Lung (tissue), 12 donors: ENCODE results near the gene ENPP4. TPM values are rescaled to one million over a fixed set of nuclear protein-coding genes. Genes with fewer than 3 reads are reported as not detected.

Experiments
- ATAC-seq: fragments of 200-7000 bp; cut with Tn5 transposase; one replicate; pipeline ENCODE4 v1.9.1; 2020; ENCODE audit warnings: moderate number of reproducible peaks; ENCODE audit not compliant: insufficient read depth, low FRiP score
- DNase-seq, 3 donors: peaks; one replicate each; pipeline ENCODE4 v3.0.0-alpha.2; 2013 to 2017
- H3K27ac ChIP-seq, 2 donors: one replicate each; pipeline ENCODE4 v1.5.1; 2013; ENCODE audit warnings: mild to moderate bottlenecking in 2 of 2, moderate library complexity in 2 of 2, control low read depth in 1 of 2, inconsistent platforms in 1 of 2, low read depth in 1 of 2, low read length in 1 of 2
- H3K27me3 ChIP-seq, 3 donors: one replicate each; pipeline ENCODE4 v1.5.1; 2013; ENCODE audit warnings: low read length in 2 of 3; ENCODE audit not compliant: control insufficient read depth in 3 of 3, insufficient read depth in 3 of 3
- H3K36me3 ChIP-seq, 4 donors: one replicate each; pipeline ENCODE4 v1.5.1; 2013; ENCODE audit warnings: low read length in 4 of 4, mild to moderate bottlenecking in 1 of 4, moderate library complexity in 1 of 4; ENCODE audit not compliant: control insufficient read depth in 4 of 4, insufficient read depth in 4 of 4
- H3K4me1 ChIP-seq, 5 donors: one replicate each; pipeline ENCODE4 v1.5.1; 2013; ENCODE audit warnings: low read length in 5 of 5, mild to moderate bottlenecking in 2 of 5, moderate library complexity in 1 of 5; ENCODE audit not compliant: control insufficient read depth in 5 of 5, insufficient read depth in 5 of 5
- H3K4me3 ChIP-seq: one replicate; pipeline ENCODE4 v1.5.1; 2013; ENCODE audit warnings: mild to moderate bottlenecking, control low read depth, moderate library complexity
- H3K9ac ChIP-seq, 2 donors: one replicate each; pipeline ENCODE4 v1.5.1; 2013; ENCODE audit warnings: low read length in 2 of 2, control low read depth in 1 of 2; ENCODE audit not compliant: insufficient read depth in 1 of 2
- H3K9me3 ChIP-seq, 4 donors: one replicate each; pipeline ENCODE4 v1.5.1; 2013; ENCODE audit warnings: low read length in 3 of 4, mild to moderate bottlenecking in 1 of 4, moderate library complexity in 1 of 4; ENCODE audit not compliant: control insufficient read depth in 4 of 4, insufficient read depth in 3 of 4
- CTCF ChIP-seq: IDR thresholded peaks from 2 replicates; pipeline ENCODE4 v1.5.1; 2012; ENCODE audit warnings: mild to moderate bottlenecking; ENCODE audit errors: control extremely low read depth, extremely low read depth
- WGBS, 2 donors: extraction: QIAGEN DNeasy Blood & Tissue Kit; methylation state at CpG; one replicate each; pipeline ENCODE4 v1.1.7; 2013; 5-methylcytosine and 5-hydroxymethylcytosine counted together
- polyA plus RNA-seq, 2 donors: library from polyadenylated mRNA; stranded (reverse); fragments of 200-250 nt; gene quantifications; one replicate each; pipeline ENCODE4 v1.2.1, GENCODE V29; 2013
- total RNA-seq, 2 donors: library from RNA; depleted of rRNA in 1 of 2; stranded (reverse); fragments of >200 nt in 1 of 2; gene quantifications; one replicate each; pipeline ENCODE4 v1.2.1, GENCODE V29; 2014 to 2021
- donor health status: control.
- donor health status: control.
- donor health status: Bipolar disorder and iron deficiency.
- donor health status: healthy.
- donor health status: DM: yes; HTN: yes; CAD: no.

The ENPP4 gene
- total and polyA plus RNA-seq, 4 donors = 6.8 to 30.5 (median 22.8) TPM

- no peaks in the 10 kb centered on the region for H3K4me1 ChIP-seq
- ATAC-seq (no peak), DNase-seq (peak; percentile 44 to 77 (median 67))
- H3K9ac ChIP-seq = no peak overlapping the region
- peaks cover 0 to 8% (median under 1%) of the 10 kb centered on the region in 4 donors for H3K9me3 ChIP-seq
- WGBS, 2 donors = 38 to 40% methylated on average over 10 of the region's 10 CpGs
- peak; percentile 69 for TF ChIP-seq CTCF
- H3K27me3 ChIP-seq = no peaks in the 10 kb centered on the region
- H3K36me3 ChIP-seq = no peaks in the 10 kb centered on the region
- no peak overlapping the region for H3K4me3 ChIP-seq
- H3K27ac ChIP-seq = no peak overlapping the region
Measured at GRCh38 chr6:46090115-46091079, 39.4 kb upstream of the ENPP4 start.

GRCh38 chr6:46091080-46091478 lies 38.7 kb upstream of the ENPP4 start:
- Histone ChIP-seq H3K4me3 (no peak overlapping the region), H3K9ac (no peak overlapping the region), H3K4me1 (no peaks in the 10 kb centered on the region), H3K27ac (no peak overlapping the region), H3K36me3 (no peaks in the 10 kb centered on the region), H3K9me3 (peaks cover 0 to 11% (median 1%) of the 10 kb centered on the region in 4 donors), H3K27me3 (no peaks in the 10 kb centered on the region)
- 90 to 96% methylated on average over 1 of the region's 1 CpG for WGBS, 2 donors
- no peak for ATAC-seq
- DNase-seq = no peak
- no peak for TF ChIP-seq CTCF

GRCh38 chr6:46095251-46095650 lies 34.5 kb upstream of the ENPP4 start:
- WGBS, 2 donors = 97 to 99% methylated on average over 2 of the region's 2 CpGs
- Histone ChIP-seq H3K4me3 (no peak overlapping the region), H3K36me3 (no peaks in the 10 kb centered on the region), H3K27me3 (no peaks in the 10 kb centered on the region), H3K27ac (no peak overlapping the region), H3K9me3 (peaks cover 0 to 14% (median 1%) of the 10 kb centered on the region in 4 donors), H3K9ac (no peak overlapping the region), H3K4me1 (peaks cover 0 to 4% (median 0%) of the 10 kb centered on the region in 5 donors)
- DNase-seq (no peak), ATAC-seq (no peak)
- no peak for TF ChIP-seq CTCF
